Measurements from ENCODE around the gene CYGB. TPM values are rescaled to one million over a fixed set of nuclear protein-coding genes. Genes with fewer than 3 reads are reported as not detected.

CYGB gene
- total and polyA plus RNA-seq, 4 donors: 0.83 to 7.8 (median 1.4) TPM

DNA sequence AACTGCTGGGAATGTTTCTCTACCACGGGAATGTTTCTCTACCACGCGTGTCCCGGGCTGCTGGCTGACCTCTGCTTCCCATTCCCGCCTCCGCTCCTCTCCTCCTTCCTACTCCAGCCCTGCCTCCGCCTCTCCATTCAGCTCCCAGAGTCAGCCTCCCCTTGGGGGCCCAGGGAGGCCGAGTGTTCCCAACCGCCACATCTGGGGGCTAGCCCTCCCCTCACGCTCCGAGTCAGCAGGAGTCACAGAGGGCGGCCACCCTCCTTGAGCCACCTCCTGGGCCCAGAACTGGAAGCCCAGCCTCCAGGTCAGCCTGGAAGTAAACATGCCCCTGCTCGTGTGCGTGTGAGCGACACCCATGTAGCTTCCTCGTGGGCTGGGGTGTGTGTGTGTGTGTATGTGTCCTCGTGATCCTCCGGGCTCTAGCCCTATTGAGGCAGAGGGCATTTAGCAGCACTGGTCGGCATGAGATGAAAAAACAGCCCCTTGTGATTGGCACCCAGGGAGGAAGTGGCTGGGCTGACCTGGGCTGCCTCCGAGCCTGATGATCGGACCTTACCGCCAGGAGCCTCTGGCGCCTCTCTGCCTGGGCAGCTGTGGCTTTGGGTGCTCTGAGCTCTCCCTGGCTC lies 7.3 kb downstream of the CYGB start (continued):
- no peak for TF ChIP-seq TAF1 (conservative IDR thresholded peaks at IDR 0.05)
- no peak for TF ChIP-seq HNF4G (IDR thresholded peaks at IDR 0.05)
- no peak for TF ChIP-seq FOXA2 (IDR thresholded peaks at IDR 0.05)

- no peaks in the 10 kb centered on the region for H3K36me3 ChIP-seq (ENCODE audit: control insufficient read depth in 4 of 4, insufficient read depth in 3 of 4, low read depth in 1 of 4, low read length in 3 of 4)
- H3K4me3 ChIP-seq (ENCODE audit: low read depth in 1 of 3, low read length in 3 of 3): no peak overlapping the region
- peak; percentile 54 for DNase-seq (ENCODE audit: low spot score)
- H3K9ac ChIP-seq (ENCODE audit: low read depth in 1 of 2, low read length in 2 of 2): no peak overlapping the region
- H3K27me3 ChIP-seq (ENCODE audit: control insufficient read depth in 4 of 4, insufficient read depth in 4 of 4, low read length in 3 of 4): no peaks in the 10 kb centered on the region
- TF ChIP-seq REST (IDR thresholded peaks at IDR 0.05): peak; percentile 5
- peak; percentile 23 for TF ChIP-seq NR2F2 (IDR thresholded peaks at IDR 0.05)
- no peak for TF ChIP-seq GABPA (IDR thresholded peaks at IDR 0.05 in 1 of 2, conservative IDR thresholded peaks at IDR 0.05 in 1 of 2)
- 56% methylated on average over 20 of the region's 20 CpGs for WGBS
- H3K27ac ChIP-seq (ENCODE audit: low read depth in 1 of 2, low read length in 2 of 2): peak overlapping the region; percentile 62 to 86
- H3K9me3 ChIP-seq (ENCODE audit: control insufficient read depth in 4 of 4, low read length in 3 of 4): no peaks in the 10 kb centered on the region
- H3K4me1 ChIP-seq (ENCODE audit: control insufficient read depth in 4 of 4, insufficient read depth in 4 of 4, low read length in 3 of 4): peaks cover 3 to 50% (median 19%) of the 10 kb centered on the region in 4 donors
Measured at GRCh38 chr17:76529224-76530094, 8.1 kb downstream of the CYGB start.

DNA sequence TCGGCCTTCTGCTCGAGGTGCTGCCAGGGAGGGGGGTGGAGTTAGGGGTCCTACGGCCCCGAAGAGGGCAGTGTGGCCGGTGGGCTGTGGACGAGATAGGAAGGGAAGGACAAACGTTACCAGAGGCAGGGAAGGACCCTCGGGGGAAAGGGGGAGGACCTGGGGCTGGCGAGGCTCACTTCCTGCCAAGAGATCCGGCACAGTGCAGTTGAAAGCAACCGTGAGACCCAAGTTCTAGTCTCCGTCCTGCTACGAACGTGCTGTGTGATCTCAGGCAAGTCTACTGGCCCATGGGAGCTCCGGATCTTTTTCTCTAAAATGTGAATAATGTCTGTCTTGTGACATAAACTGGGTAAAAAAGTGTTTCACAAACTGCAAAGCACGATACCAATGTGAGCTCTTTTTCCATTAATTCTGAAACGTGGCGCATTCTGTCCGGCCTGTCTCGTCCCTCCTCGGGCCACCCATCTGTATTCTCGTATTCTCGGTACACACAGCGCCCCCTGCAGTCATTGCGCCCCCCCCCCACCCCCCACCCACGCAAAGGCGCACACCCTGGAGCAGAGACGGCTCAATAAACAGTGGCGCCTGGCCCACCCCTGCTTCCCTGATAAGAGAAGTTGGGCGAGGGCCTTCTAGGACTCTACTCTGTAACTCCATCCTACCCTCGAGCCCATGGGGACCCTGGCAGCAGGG lies 8.8 kb downstream of the CYGB start:
- H3K9me3 ChIP-seq (ENCODE audit: control insufficient read depth in 4 of 4, low read length in 3 of 4): no peaks in the 10 kb centered on the region
- peaks cover 3 to 51% (median 20%) of the 10 kb centered on the region in 4 donors for H3K4me1 ChIP-seq (ENCODE audit: control insufficient read depth in 4 of 4, insufficient read depth in 4 of 4, low read length in 3 of 4)
- H3K27ac ChIP-seq (ENCODE audit: low read depth in 1 of 2, low read length in 2 of 2): peak overlapping the region; percentile 62 to 86
- TF ChIP-seq HNF4G (IDR thresholded peaks at IDR 0.05) (no peak), REST (IDR thresholded peaks at IDR 0.05) (no peak), EGR1 (IDR thresholded peaks at IDR 0.05; ENCODE audit: low read depth in 2 of 2) (no peak)
- peak; percentile 49 for DNase-seq (ENCODE audit: low spot score)
- 71% methylated on average over 31 of the region's 31 CpGs for WGBS
- H3K4me3 ChIP-seq (ENCODE audit: low read depth in 1 of 3, low read length in 3 of 3): no peak overlapping the region
- no peaks in the 10 kb centered on the region for H3K27me3 ChIP-seq (ENCODE audit: control insufficient read depth in 4 of 4, insufficient read depth in 4 of 4, low read length in 3 of 4)
- no peak overlapping the region for H3K9ac ChIP-seq (ENCODE audit: low read depth in 1 of 2, low read length in 2 of 2)
- H3K36me3 ChIP-seq (ENCODE audit: control insufficient read depth in 4 of 4, insufficient read depth in 3 of 4, low read depth in 1 of 4, low read length in 3 of 4): no peaks in the 10 kb centered on the region
